Kidney tubule cell (primary cell): ENCODE measurements around the gene FKTN.

ENCODE experiments used
- DNase-seq: peaks from one replicate; pipeline ENCODE4 v3.0.0-alpha.2; 2018; ENCODE audit warnings: low spot score

The FKTN gene

GRCh38 chr9:105679257-105680022 lies 121.5 kb downstream of the FKTN start:
- DNase-seq = peak; percentile 39

GRCh38 chr9:105681313-105681712 lies 123.4 kb downstream of the FKTN start:
- no peak for DNase-seq

- peak; percentile 84 for DNase-seq
Measured at GRCh38 chr9:105681724-105682123, 123.8 kb downstream of the FKTN start.

GRCh38 chr9:105683688-105684275 lies 125.9 kb downstream of the FKTN start:
- DNase-seq = no peak

- DNase-seq = no peak
Measured at GRCh38 chr9:105686936-105687335, 129.0 kb downstream of the FKTN start.
